HG03280 (cell line): Measurements from ENCODE around the gene PYROXD2.
"Not testable (repeated sequence)": the region's sequence is repeated elsewhere in the genome, so short reads cannot be mapped to it uniquely, and the experiment has no call there.

Source experiments
- ATAC-seq: cut with Tn5 transposase; IDR thresholded peaks from one replicate; pipeline ENCODE4 v1.9.1; 2021; ENCODE audit warnings: mild to moderate bottlenecking, moderate library complexity; ENCODE audit not compliant: unreplicated experiment

The PYROXD2 gene

GRCh38 chr10:98370831-98371820 is 43.9 kb downstream of the PYROXD2 start:
- ATAC-seq = no peak

DNA sequence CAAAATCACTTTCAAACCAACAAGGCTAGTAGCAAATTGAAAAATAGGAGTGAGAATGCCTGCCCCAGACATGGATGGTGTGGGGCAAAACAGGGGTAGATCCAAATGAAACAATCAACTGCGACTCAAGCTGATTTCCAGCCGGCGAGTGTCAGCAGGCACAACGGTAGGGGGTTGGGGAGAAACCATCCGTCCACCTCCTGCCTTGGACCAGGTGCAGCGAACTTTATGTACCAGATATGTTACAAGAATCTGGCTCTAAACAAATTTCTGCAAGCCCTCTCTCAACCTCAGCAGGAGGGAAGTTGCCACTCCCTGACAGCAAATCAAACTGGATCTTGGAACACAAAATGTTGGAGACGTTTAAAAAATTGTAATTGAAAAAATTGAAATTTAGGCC is 45.2 kb downstream of the PYROXD2 start:
- no peak for ATAC-seq

- ATAC-seq = no peak
Observed at GRCh38 chr10:98368644-98369043, 46.3 kb downstream of the PYROXD2 start.

DNA sequence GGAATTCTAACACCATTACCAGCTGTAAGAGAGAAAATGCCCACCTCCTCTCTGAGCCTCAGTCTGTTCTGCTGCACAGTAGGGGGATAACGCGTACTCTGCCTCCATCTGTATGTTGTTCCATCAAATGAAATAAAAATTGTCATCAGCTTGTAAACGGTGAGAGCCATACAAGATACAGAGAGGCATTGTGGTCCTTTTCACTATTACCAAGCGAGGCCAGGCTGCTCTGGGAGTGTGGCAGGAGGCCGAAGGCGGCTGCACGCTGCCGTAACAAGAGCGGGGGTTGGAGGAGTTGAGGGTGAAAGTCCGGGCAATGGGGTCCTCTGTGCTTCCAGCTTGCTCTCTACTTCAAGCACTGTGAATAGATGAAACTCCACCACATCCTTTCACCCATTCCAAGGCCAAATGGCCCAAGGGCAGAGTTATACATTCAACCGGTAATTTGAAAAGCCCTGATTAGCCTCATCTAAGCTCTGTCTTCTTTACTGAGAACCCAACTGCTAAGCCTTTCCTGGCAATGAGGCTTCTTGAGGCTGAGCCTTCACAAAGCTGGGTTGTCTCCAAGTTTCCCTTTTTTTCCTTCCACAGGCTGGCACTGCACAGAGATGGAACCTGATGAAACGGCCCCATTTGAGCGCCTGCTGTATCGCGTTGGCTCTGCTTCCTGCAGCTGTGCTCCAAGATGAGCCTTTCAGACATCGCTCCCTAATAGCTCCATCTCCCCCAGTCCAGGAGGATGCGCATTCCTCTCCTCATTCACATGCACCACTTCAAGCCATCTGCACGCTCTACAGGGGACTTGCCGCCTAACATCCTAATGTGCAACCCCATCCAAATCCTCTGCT is 47.2 kb downstream of the PYROXD2 start:
- ATAC-seq = no peak

DNA sequence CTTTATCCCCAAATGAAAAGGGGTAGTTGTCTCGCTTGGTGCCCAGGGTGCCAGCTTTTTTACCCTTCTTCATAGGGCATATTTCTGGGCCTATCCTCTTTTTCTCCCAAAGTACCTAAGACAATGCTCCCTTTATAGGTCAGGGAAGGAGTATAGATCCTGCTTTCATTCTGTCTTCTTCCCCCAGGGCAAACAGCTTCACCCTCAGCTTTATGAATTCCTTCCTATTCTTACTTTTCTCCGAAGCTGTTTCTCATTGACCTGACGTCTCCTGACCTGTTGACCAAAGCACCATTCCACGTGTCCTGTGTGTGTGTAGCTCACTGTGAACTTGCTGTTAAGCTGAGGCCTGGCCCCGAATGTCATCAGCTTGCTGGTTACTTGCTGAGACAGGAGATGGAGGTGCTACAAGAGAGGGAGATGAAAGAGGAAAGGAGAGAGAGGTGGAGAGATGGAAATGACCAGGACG is 48.9 kb downstream of the PYROXD2 start:
- ATAC-seq = no peak

GRCh38 chr10:98365406-98366061 is 49.4 kb downstream of the PYROXD2 start:
- ATAC-seq = no peak

- no peak for ATAC-seq
Observed at GRCh38 chr10:98364432-98365102, 50.4 kb downstream of the PYROXD2 start.

DNA sequence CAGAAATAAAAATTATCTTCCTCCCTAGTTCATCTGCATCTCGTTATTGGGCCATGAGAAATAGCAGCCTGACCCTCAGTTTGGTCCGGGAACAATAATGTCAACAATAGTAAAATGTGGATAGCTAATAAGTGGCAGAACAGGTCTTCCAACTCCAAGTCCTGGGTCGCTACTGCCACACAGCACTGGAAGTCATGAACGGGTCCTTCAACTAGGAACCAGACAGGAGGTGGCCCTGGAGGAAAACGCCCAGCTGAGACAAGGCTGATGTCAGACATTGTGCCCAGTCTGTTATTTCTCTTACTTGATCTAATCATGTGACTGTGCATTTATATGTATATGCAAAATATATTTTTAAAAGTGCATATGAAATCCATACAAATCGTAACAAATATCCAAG is 51.8 kb downstream of the PYROXD2 start:
- ATAC-seq = no peak

DNA sequence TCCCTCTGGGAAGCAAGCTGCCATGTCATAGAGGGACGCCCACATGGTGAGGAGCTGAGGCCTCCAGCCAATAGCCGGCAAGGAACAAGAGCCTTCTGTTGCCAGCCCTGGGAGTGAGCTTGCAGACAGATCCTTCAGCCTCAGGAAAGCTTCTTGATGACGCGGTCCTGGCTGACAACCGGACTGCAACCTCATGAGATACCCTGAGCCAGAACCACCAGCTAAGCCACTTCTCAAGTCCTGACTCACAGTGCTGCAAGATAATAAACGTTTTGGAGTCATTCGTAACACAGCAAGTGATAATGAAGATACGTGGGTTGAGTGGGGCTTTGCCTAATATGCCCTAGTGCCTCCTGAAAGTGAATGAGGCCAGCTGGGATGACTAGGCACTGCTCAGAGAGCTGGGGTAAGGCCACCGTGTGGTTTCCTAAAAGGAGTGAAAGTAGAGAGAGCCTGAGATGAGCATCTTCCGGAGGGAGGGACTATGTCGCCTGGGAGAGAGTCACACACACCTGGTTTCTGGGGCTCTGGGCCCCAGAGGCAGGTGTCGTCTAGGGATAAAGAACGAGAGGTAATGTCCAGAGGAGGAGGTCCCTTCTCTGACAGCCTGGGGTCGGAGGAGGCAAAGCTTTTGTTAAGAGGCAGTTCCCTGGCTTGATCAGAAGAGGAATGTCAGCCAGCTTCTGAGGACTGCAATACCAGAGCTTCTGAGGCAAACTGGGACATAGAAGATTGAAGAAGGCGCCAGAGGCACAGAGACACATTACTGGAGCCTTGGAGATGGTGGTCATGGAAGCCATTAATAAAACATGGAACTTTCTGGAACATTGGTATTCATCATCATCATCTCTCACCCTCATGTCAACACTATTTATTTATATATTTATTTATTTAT is 53.6 kb downstream of the PYROXD2 start:
- peak; percentile 93 for ATAC-seq

- ATAC-seq = no peak
Observed at GRCh38 chr10:98357194-98357822, 57.7 kb downstream of the PYROXD2 start.

GRCh38 chr10:98354491-98354890 is 60.5 kb downstream of the PYROXD2 start:
- ATAC-seq = no peak

GRCh38 chr10:98353170-98353569 is 61.8 kb downstream of the PYROXD2 start:
- no peak for ATAC-seq

DNA sequence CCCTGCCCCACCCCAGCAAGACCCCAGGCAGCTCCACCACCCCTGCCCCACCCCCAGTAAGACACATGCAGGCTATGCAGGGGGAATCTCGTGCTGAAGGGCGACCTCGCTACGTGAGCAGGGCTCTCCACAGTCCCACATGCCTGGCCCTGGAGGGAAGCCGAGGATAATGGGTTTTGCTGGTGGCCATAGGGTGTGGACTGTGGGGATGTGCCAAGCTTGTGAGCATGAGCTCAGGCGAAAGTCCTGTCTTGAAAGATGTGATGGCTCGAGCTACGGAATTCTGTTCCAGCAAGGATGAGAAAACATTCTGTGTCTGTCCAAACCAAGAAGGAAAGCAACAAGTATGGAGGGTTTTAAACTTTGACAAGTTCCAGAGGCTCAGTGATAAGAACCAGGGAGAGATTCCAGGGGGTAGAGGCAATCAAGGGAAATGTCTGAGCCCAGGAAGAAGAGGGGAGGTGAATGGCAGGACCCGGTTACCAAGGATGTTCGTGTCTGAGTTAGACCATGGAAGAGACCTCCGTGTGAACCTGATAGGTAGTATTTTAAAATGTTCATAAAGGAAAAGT is 63.1 kb downstream of the PYROXD2 start:
- ATAC-seq = no peak

DNA sequence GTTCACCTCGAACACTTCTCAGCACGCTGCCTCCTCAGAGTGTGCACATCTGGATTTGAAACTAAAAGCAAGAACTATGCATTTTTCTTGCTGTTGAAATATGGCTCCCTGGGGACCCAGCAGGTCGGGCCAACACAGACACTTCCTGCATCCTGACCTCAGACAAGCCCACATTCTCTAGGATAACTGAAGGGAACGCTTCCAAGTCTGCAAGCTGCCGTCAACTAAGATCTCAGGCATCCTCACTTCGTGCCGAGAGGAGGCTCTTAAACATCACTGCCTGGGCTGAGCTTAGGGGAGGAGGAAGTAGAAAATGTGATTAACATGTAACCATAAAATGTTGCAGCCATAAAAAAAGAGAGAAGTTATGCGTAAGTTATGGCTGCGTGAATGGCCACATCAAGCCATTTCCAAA is 65.5 kb downstream of the PYROXD2 start:
- ATAC-seq = no peak

GRCh38 chr10:98346847-98347246 is 68.1 kb downstream of the PYROXD2 start:
- ATAC-seq = no peak

GRCh38 chr10:98344589-98345038 is 70.4 kb downstream of the PYROXD2 start:
- no peak for ATAC-seq

GRCh38 chr10:98341701-98342100 is 73.3 kb downstream of the PYROXD2 start:
- not testable (repeated sequence) for ATAC-seq

GRCh38 chr10:98340940-98341310 is 74.1 kb downstream of the PYROXD2 start:
- no peak for ATAC-seq
